K562 (cell line): ENCODE results near the gene RBMX. TPM values are rescaled to one million over a fixed set of nuclear protein-coding genes. Genes with fewer than 3 reads are reported as not detected.

Experiments
- ARHGAP35 ChIP-seq: fragments of 450-650 bp; IDR thresholded peaks from 2 replicates; pipeline ENCODE4 v1.6.1; 2018; ENCODE audit not compliant: partially characterized antibody
- FOXK1 ChIP-seq: sonication (generic); formaldehyde crosslinking; IDR thresholded peaks from 2 replicates; pipeline ENCODE4 v1.8.0; 2022; ENCODE audit warnings: missing genetic modification reagents, mild to moderate bottlenecking, borderline replicate concordance
- HDAC2 ChIP-seq: fragments of 450-650 bp; IDR thresholded peaks from 2 replicates; pipeline ENCODE4 v1.6.1; 2016; ENCODE audit warnings: mild to moderate bottlenecking
- MYBL2 ChIP-seq, 2 experiments: fragments of 450-650 bp in 1 of 2; sonication (generic) in 1 of 2; formaldehyde crosslinking in 1 of 2; IDR thresholded peaks; 2 replicates each; pipeline versions ENCODE4 v1.6.1 to v1.8.1; 2017 to 2022; ENCODE audit warnings: borderline replicate concordance in 1 of 2, inconsistent platforms in 1 of 2, low read depth in 1 of 2, mild to moderate bottlenecking in 1 of 2, missing genetic modification reagents in 1 of 2, moderate library complexity in 1 of 2
- NELFE ChIP-seq: IDR thresholded peaks from 2 replicates; pipeline ENCODE4 v1.6.1; 2011; ENCODE audit warnings: mild to moderate bottlenecking; ENCODE audit not compliant: insufficient read depth, insufficient read length
- NRF1 ChIP-seq, 2 experiments: fragments of 450-650 bp; IDR thresholded peaks in 1 of 2; conservative IDR thresholded peaks in 1 of 2; 2 replicates each; pipeline ENCODE4 v1.6.1; 2014; ENCODE audit warnings: mild to moderate bottlenecking in 2 of 2
- PHTF2 ChIP-seq: fragments of 250-450 bp; sonication (Bioruptor Pico); IDR thresholded peaks from 2 replicates; pipeline ENCODE4 v1.5.0; 2021; ENCODE audit warnings: mild to moderate bottlenecking
- RFX7 ChIP-seq: fragments of 250-450 bp; sonication (Bioruptor Pico); IDR thresholded peaks from 2 replicates; pipeline ENCODE4 v1.5.1; 2021; ENCODE audit warnings: mild to moderate bottlenecking
- SIRT6 ChIP-seq: IDR thresholded peaks from one replicate; pipeline ENCODE4 v1.6.1; 2012; ENCODE audit warnings: low read depth, mild to moderate bottlenecking, control low read depth, inconsistent platforms, low read length, moderate library complexity
- SP1 ChIP-seq: sonication (generic); formaldehyde crosslinking; IDR thresholded peaks from 2 replicates; pipeline ENCODE4 v1.8.1; 2022; ENCODE audit warnings: mild to moderate bottlenecking, missing genetic modification reagents
- ZNF146 ChIP-seq: IDR thresholded peaks from one replicate; pipeline ENCODE4 v1.6.1; 2018; ENCODE audit warnings: missing compliant biosample characterization; ENCODE audit not compliant: unreplicated experiment
- ZNF347 ChIP-seq: fragments of 450-650 bp; formaldehyde crosslinking; IDR thresholded peaks from 2 replicates; pipeline ENCODE4 v1.4.0; 2020; ENCODE audit warnings: low read depth, mild to moderate bottlenecking, moderate library complexity
- ZNF444 ChIP-seq: fragments of 250-450 bp; sonication (Bioruptor Pico); IDR thresholded peaks from 2 replicates; pipeline ENCODE4 v1.4.0; 2020; ENCODE audit warnings: mild to moderate bottlenecking, moderate library complexity
- ZNF785 ChIP-seq: fragments of 250-450 bp; sonication (Bioruptor Pico); IDR thresholded peaks from 2 replicates; pipeline ENCODE4 v1.4.0; 2020; ENCODE audit warnings: mild to moderate bottlenecking
- polyA plus RNA-seq, 8 experiments: library from polyadenylated mRNA; depleted of rRNA in 4 of 8; stranded (reverse) in 5 of 8; unstranded in 3 of 8; fragments of >200 nt; fragmentation: Nextera tagmentation in 2 of 8; fragmentation: Illumina TruSeq in 1 of 8; extraction: Ambion mirVana in 2 of 8; extraction: Trizol in 1 of 8; gene quantifications; 2 replicates each; pipeline versions ENCODE4 v1.2.1 to v1.2.3, GENCODE V29; 2011 to 2014; ENCODE audit warnings: inconsistent platforms in 1 of 8, missing spikeins in 1 of 8
- total RNA-seq, 7 experiments: library from RNA; depleted of rRNA in 6 of 7; stranded (reverse); fragments of >200 nt in 6 of 7; fragmentation: Illumina TruSeq in 2 of 7; extraction: Trizol in 2 of 7; gene quantifications; 2 replicates each; pipeline versions ENCODE4 v1.2.1 to v1.2.3, GENCODE V29; 2011 to 2021; ENCODE audit warnings: low replicate concordance in 1 of 7
- TF ChIP-seq, protein P1 (sequence below): fragments of 250-450 bp; sonication (Bioruptor Pico); IDR thresholded peaks from 2 replicates; pipeline ENCODE4 v1.8.0; 2022; ENCODE audit warnings: inconsistent platforms, mild to moderate bottlenecking, moderate library complexity, borderline replicate concordance
- TF ChIP-seq, protein P2 (sequence below): sonication (generic); formaldehyde crosslinking; IDR thresholded peaks from 2 replicates; pipeline ENCODE4 v1.8.1; 2023; ENCODE audit warnings: mild to moderate bottlenecking, missing genetic modification reagents
- TF ChIP-seq, protein P3 (sequence below), 2 experiments: fragments of 450-650 bp in 1 of 2; sonication (generic) in 1 of 2; formaldehyde crosslinking; conservative IDR thresholded peaks; 2 replicates each; pipeline versions ENCODE4 v1.4.0 to v1.8.1; 2020 to 2022; ENCODE audit warnings: mild to moderate bottlenecking in 1 of 2, missing genetic modification reagents in 1 of 2
- TF ChIP-seq, protein P4 (sequence below): fragments of 250-450 bp; sonication (Bioruptor Pico); IDR thresholded peaks from 2 replicates; pipeline ENCODE4 v1.5.0; 2021
- TF ChIP-seq, protein P5 (sequence below): sonication (generic); formaldehyde crosslinking; IDR thresholded peaks from 2 replicates; pipeline ENCODE4 v1.8.1; 2023; ENCODE audit warnings: missing genetic modification reagents, mild to moderate bottlenecking, borderline replicate concordance

RBMX gene
- total and polyA plus RNA-seq, 9 of the 15 experiments (the other 6 are each of a cell fraction or from before 2014, with no cell fraction given), result 405 to 671 (median 540) TPM

DNA sequence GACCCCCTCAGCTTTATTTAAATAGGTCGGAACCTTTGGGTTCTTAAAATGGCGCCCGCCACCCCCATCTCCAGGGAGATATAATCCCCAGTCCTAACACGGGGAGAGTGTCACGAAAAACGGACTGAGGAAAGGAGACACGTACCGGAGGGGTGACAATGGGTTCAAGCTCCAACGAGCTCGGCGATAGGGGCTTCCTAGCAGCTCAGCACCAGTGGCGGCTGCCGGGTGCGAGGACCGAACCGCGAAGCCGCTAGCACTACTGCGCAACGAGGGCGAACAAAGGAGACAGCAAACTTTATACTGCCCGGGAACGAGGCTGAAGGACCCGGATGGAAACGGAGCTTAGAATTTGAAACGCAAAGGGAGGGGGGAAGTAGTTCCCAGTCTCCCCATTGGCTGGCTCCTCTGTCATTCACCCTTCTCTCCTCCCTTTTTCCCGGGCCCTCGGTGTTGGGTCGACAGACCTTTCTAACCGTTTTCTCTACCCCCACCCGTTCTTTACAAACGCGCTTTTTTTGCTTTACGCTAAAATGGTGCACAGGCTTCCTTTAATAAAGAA lies at the start of gene RBMX (continued):
- TF ChIP-seq, protein P1, sequence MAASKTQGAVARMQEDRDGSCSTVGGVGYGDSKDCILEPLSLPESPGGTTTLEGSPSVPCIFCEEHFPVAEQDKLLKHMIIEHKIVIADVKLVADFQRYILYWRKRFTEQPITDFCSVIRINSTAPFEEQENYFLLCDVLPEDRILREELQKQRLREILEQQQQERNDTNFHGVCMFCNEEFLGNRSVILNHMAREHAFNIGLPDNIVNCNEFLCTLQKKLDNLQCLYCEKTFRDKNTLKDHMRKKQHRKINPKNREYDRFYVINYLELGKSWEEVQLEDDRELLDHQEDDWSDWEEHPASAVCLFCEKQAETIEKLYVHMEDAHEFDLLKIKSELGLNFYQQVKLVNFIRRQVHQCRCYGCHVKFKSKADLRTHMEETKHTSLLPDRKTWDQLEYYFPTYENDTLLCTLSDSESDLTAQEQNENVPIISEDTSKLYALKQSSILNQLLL (CRISPR knock-in tag), result no peak
- TF ChIP-seq, protein P2, sequence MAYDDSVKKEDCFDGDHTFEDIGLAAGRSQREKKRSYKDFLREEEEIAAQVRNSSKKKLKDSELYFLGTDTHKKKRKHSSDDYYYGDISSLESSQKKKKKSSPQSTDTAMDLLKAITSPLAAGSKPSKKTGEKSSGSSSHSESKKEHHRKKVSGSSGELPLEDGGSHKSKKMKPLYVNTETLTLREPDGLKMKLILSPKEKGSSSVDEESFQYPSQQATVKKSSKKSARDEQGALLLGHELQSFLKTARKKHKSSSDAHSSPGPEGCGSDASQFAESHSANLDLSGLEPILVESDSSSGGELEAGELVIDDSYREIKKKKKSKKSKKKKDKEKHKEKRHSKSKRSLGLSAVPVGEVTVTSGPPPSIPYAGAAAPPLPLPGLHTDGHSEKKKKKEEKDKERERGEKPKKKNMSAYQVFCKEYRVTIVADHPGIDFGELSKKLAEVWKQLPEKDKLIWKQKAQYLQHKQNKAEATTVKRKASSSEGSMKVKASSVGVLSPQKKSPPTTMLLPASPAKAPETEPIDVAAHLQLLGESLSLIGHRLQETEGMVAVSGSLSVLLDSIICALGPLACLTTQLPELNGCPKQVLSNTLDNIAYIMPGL (CRISPR knock-in tag), result 0 out of 2 replicates have a peak, but pooled peaks have one; percentile 62
- TF ChIP-seq RFX7 (no peak), ARHGAP35 (no peak), PHTF2 (no peak), ZNF444 (CRISPR knock-in tag) (no peak), NRF1 (conservative IDR thresholded peaks at IDR 0.05 in 1 of 2, IDR thresholded peaks at IDR 0.05 in 1 of 2) (peak; percentile 55 to 64; a peak in 3 of 4 replicates), NELFE (peak; percentile 35), ZNF146 (no peak), ZNF785 (CRISPR knock-in tag) (no peak), FOXK1 (peak; percentile 94), SIRT6 (no peak), SP1 (CRISPR knock-in tag) (peak; percentile 85), HDAC2 (no peak), MYBL2 (IDR thresholded peaks at IDR 0.05; ENCODE audit: low read depth) (peak; percentile 93), MYBL2 (CRISPR knock-in tag; IDR thresholded peaks at IDR 0.05; ENCODE audit: borderline replicate concordance) (no peak), ZNF347 (no peak)
- TF ChIP-seq, protein P3, sequence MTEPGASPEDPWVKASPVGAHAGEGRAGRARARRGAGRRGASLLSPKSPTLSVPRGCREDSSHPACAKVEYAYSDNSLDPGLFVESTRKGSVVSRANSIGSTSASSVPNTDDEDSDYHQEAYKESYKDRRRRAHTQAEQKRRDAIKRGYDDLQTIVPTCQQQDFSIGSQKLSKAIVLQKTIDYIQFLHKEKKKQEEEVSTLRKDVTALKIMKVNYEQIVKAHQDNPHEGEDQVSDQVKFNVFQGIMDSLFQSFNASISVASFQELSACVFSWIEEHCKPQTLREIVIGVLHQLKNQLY (CRISPR knock-in tag; conservative IDR thresholded peaks at IDR 0.05), result 0 out of 4 replicates have a peak, but pooled peaks of 1 of the 2 experiments have one; percentile 25
- TF ChIP-seq, protein P4, sequence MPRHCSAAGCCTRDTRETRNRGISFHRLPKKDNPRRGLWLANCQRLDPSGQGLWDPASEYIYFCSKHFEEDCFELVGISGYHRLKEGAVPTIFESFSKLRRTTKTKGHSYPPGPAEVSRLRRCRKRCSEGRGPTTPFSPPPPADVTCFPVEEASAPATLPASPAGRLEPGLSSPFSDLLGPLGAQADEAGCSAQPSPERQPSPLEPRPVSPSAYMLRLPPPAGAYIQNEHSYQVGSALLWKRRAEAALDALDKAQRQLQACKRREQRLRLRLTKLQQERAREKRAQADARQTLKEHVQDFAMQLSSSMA, result no peak
- TF ChIP-seq, protein P5, sequence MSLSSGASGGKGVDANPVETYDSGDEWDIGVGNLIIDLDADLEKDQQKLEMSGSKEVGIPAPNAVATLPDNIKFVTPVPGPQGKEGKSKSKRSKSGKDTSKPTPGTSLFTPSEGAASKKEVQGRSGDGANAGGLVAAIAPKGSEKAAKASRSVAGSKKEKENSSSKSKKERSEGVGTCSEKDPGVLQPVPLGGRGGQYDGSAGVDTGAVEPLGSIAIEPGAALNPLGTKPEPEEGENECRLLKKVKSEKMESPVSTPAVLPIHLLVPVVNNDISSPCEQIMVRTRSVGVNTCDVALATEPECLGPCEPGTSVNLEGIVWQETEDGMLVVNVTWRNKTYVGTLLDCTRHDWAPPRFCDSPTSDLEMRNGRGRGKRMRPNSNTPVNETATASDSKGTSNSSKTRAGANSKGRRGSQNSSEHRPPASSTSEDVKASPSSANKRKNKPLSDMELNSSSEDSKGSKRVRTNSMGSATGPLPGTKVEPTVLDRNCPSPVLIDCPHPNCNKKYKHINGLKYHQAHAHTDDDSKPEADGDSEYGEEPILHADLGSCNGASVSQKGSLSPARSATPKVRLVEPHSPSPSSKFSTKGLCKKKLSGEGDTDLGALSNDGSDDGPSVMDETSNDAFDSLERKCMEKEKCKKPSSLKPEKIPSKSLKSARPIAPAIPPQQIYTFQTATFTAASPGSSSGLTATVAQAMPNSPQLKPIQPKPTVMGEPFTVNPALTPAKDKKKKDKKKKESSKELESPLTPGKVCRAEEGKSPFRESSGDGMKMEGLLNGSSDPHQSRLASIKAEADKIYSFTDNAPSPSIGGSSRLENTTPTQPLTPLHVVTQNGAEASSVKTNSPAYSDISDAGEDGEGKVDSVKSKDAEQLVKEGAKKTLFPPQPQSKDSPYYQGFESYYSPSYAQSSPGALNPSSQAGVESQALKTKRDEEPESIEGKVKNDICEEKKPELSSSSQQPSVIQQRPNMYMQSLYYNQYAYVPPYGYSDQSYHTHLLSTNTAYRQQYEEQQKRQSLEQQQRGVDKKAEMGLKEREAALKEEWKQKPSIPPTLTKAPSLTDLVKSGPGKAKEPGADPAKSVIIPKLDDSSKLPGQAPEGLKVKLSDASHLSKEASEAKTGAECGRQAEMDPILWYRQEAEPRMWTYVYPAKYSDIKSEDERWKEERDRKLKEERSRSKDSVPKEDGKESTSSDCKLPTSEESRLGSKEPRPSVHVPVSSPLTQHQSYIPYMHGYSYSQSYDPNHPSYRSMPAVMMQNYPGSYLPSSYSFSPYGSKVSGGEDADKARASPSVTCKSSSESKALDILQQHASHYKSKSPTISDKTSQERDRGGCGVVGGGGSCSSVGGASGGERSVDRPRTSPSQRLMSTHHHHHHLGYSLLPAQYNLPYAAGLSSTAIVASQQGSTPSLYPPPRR (CRISPR knock-in tag), result no peak
